ENCODE data around the gene RAB8A. TPM values are rescaled to one million over a fixed set of nuclear protein-coding genes. Genes with fewer than 3 reads are reported as not detected.
"Not testable (repeated sequence)": the region's sequence is repeated elsewhere in the genome, so short reads cannot be mapped to it uniquely, and the experiment has no call there.

Gene RAB8A
- total RNA-seq, 1 donor from 2014 or later, result 66.4 TPM

- DNase-seq, result peak; percentile 97
Measured at GRCh38 chr19:16078759-16079707, 32.7 kb upstream of the RAB8A start.

DNA sequence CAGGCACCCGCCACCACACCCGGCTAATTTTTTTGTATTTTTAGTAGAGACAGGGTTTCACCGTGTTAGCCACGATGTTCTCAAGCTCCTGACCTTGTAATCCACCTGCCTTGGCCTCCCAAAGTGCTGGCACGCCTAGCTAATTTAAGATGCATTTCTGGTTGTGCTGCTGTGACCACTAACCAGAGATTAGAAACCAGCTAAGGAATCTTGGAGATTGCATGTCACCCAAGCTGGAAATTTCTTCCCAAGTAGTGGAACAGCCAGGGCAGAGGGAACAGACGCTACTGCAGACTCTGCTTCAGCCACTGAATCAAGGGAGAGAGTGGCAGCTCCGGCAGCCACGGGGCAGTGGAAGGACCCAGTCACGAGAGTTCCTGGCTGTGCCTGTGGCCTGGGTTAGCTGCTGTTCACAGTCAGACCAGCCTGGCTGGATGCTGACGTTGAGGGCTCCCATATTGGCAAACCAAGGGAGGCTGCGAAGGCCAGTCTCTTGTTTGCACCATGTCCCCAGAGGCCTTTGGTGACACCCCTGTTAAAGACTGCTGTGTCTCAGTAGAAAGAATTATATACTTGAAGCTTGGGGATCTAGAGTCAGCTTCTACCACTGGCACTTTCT is 27.5 kb upstream of the RAB8A start:
- no peak for DNase-seq

GRCh38 chr19:16085115-16085514 is 26.6 kb upstream of the RAB8A start:
- DNase-seq, result no peak

- not testable (repeated sequence) for DNase-seq
Measured at GRCh38 chr19:16087404-16087803, 24.3 kb upstream of the RAB8A start.

DNA sequence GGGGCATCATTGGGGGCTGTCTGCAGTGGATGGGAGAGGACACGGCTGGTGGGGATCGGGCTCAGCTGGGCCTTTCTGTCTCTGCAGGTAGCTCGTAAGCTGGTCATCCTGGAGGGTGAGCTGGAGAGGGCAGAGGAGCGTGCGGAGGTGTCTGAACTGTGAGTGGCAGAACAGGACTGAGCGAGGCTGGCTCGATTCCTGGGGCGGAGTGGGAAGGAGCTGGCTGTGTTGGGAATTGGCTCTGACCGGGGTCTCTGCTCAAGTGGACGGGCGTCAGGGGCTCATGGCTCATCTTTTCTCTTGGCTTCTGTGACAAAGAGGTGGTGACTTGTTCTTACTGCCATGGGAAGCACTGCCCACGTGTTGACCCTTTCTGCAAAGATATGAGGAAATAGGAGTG is 23.7 kb upstream of the RAB8A start:
- no peak for DNase-seq

DNA sequence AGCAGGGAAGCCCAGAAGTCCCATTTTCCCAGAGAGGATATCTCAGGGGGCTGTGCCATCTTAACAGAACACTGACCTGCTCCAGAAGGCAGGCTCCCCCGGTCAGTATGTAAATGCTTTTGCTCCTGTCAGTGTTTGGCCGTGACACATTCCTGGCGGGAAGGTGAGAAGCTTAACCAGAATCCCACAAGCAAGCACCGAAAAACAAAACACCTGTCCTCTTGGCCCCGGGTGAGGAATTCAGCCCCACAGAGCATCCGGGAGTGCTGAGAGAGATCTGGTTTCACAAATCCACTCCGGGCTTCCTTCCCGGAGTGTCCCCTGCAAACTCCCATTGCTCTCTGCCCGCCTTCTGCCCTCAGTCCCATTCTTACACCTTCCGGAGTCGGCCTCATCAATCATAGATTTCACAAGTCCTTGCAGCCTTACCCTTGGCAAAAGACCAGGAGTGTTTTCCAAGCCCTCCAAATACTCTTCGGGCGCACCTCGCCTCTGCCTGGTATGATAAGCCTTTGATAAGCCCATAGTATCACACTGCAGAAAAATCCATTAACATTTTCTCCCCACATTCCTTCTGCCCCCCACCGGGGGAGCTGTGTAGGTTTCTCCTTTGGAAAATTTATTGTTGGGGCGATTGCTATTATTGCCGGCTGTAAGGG is 23.2 kb upstream of the RAB8A start:
- DNase-seq, result no peak

DNA sequence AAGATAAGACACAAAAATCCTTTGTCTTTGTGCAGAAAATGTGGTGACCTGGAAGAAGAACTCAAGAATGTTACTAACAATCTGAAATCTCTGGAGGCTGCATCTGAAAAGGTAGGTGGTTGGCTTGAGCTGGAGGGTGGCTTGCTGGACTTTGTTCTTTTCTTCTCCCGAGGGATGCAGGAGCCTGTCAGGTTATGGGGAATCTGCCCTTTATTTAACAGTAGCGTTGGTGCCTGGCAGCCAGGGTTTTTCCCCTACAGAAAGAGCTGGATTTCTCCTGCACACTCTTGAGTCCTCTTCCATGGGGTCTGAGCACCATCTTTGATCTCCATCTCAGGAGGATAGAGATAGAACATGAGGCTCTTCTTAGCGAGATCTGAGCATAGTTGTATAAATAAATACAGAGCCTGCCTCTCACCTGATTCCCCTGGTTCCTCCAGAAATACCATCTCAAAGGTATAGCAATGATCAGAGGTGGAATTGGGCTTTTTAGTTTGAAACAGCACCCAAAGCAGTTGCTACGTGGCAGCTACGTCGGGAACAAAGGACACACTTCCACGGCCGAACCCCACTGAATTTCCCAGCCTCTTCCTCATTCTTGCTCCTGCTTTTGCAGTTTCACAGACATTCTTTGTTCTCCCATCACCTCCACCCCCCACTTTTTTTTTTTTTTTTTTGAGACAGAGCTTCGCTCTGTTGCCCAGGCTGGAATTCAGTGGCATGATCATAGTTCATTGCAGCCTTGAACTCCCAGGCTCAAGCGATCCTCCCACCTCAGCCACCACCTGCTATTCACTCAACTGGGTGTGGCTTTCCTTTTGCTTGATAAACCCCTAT is 22.5 kb upstream of the RAB8A start:
- DNase-seq, result no peak

DNA sequence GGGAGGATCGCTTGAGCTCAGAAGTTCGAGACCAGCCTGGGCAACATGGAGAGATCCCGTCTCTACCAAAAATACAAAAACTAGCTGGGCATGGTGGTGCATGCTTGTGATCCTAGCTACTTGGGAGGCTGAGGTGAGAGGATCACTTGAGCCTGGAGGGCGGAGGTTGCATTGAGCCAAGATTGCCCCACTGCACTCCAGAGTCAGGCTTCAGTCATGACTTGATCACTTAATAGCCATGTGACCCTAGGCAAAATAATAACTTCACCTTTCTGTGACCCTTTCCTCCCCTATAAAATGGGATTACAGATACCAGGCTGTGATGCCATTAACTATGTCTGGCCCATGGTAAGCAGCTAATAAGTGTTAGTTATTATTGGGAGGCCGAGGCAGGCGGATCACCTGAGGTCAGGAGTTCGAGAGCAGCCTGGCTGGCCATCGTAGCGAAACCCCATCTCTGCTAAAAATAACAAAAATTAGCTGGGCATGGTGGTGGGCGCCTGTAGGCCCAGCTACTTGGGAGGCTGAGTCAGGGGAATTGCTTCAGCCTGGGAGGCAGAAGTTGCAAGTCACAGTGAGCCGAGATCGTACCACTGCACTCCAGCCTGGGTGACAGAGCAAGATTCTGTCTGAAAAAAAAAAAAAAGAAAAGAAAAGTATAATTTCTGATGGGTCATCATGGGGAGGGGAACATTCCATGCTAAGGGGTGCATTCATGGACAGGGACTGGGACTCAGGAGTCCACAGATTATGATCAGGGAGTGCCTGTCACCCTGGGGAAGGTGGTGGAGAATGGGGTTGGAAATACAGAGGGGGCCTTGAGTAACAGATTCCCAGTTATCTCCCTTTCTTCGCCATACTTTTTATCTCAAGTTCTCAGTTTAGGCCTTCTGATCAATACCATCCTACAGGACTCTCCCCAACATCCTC is 19.9 kb upstream of the RAB8A start:
- no peak for DNase-seq

DNA sequence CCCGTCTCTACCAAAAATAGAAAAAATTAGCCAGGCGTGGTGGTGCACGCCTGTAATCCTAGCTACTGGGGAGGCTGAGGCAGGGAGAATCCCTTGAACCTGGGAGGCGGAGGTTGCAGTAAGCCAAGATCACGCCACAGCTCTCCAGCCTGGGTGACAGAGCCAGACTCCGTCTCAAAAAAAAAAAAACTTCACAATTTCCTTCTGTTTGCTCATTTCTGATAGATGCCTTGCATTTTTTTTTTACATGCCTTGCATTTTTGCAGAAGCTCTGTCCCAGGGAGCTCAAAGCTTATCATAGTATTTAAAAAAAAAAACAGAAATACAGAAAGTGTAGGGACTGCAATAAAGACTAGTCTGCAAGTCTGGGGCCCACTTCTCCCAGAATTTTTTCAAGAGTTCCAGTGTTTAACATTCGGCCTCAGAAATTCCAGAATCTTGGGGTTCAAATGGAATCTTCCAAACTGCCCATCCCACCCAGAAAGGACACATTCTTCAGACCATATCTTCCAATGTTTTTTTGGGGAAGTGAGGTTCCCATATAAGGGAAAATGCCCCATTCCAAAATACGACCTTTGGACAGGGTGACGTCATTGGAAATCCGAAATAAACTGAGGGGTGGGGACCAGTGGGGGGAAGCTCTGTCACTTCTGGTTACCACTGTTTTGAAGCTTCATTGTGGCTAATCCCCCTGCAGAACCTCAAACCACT is 17.2 kb upstream of the RAB8A start:
- no peak for DNase-seq

- DNase-seq, result no peak
Measured at GRCh38 chr19:16095071-16095571, 16.6 kb upstream of the RAB8A start.

DNA sequence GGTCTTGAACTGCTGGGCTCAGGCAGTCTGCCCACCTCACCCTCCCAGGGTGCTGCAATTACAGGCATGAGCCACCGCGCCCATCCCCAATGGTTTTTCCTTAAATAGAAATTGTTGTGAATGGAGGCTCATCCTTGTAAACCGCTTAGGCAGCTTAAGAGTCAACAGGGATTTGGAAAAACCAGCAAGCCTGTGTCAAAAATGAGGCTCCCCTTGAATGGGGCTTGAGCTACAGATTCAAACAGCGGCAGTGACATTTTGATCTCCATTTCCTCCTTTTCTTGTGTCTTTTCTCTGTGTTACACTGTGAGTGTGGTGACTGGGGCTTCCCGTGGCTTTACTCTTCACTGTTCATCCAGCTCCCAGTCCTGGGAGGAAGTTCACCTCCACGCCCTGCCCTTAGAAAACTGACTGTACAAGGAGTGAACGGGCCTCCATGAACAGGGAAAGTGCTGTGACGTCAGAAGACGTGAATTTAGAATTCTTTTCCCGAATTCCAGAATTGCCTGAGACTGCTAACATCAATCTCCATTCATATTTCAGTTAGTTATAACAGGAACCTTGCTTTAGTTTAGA is 15.3 kb upstream of the RAB8A start:
- DNase-seq, result peak; percentile 53

DNA sequence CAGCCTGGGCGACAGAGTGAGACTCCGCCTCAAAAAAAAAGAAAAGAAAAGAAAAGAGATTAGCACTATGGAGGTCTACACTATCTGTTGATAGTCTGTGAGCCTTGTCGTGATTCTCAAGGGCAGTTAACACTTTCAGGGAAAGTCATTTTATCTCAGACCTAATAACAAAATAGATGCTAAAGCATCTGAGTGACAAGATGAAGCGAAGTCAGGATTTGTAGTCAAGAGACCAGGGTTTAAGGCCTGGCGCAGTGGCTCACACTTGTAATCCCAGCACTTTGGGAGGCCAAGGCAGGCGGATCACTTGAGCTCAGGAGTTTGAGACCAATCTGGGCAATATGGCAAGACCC is 13.3 kb upstream of the RAB8A start:
- no peak for DNase-seq

GRCh38 chr19:16098821-16099220 is 12.9 kb upstream of the RAB8A start:
- DNase-seq, result no peak

GRCh38 chr19:16099314-16099965 is 12.2 kb upstream of the RAB8A start:
- DNase-seq, result not testable (repeated sequence)

GRCh38 chr19:16100524-16100923 is 11.2 kb upstream of the RAB8A start:
- no peak for DNase-seq

DNA sequence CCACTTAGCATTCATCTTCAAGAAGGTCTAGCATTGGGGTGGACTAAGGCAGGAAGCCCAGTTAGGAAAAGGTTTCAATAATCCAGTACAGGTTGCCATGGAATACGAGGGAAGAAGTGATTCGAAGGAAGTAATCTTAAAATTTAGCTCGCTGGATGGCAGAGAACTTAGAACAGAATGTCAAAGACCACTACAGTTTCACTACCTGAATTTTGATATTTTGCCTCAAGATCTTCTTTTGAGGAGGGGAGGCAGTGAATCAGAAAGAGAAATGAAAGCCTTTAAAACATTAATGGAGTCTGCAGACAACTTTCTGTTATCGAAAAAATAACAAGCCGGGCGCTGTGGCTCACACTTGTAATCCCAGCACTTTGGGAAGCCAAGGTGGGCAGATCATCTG is 7.0 kb upstream of the RAB8A start:
- DNase-seq, result no peak

DNA sequence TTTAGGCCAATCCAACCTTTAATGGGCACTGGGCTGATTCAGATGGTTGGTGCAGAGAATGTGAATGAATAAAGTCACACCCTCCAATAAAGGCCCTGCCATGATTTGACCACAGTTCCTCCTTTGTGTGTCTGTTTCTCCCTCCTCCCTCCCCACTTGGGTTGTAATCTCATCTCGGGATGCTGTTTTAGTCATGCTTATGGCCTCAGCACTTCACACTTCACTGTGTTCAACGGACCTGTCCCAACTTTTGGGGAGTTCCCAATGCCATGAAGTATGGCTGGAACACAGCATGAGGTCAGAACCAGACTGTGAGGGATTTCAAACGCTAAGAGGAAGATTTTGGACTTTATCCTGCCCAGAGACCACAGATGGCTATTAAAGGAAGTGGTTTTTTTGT is 5.6 kb upstream of the RAB8A start:
- DNase-seq, result no peak

DNA sequence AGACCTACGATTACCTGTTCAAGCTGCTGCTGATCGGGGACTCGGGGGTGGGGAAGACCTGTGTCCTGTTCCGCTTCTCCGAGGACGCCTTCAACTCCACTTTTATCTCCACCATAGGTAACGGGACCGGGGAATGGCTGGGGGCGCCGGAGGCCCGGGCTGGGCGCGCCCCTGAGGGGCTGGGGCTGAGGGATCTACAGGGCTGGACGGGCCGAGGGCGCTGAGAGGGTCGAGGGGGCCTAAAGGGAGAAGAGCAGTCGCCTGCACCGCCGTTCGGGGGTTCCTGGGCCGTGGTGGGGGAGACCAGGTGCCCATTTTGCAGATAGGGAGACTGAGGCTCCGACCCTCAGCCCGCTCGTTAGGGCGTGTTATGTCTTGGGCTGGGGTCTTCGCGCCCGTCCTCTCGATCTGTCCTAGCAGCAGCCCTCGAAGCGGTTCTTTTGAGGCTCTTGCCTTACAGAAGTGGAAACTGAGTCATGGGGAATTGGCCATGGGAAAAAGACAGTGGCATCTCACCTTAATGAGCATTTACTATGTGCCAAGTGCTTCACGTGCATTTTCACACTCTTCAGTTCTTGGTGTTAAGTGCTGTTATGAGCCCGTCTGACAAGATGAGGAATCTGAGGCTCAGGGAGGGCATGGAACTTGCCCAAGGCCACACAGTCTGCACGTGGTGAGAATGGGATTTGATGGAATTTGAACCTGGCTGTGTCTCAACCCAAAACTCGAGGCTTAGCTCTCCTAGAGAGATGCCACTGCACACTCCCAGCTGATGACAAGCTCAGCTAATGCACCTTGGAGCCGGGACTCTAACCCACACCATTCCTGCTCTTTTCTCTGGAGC is 442 bp downstream of the RAB8A start:
- no peak for DNase-seq

- DNase-seq, result no peak
Measured at GRCh38 chr19:16112778-16113177, 1.1 kb downstream of the RAB8A start.
